Measurements from ENCODE around the gene FBP2.

Gene FBP2

GRCh38 chr9:94511134-94511954 is 82.3 kb downstream of the FBP2 start:
- Histone ChIP-seq H3K4me2 (peak overlapping the region; percentile 31), H3K27me3 (no peaks in the 10 kb centered on the region), H3K9ac (no peak overlapping the region), H3K9me3 (no peaks in the 10 kb centered on the region), H4K20me1 (no peaks in the 10 kb centered on the region), H3K27ac (no peak overlapping the region), H3K4me3 (no peak overlapping the region), H3K4me1 (peaks cover 21% of the 10 kb centered on the region), H3K36me3 (no peaks in the 10 kb centered on the region)
- TF ChIP-seq Cebpa-rat (IDR thresholded peaks at IDR 0.05), result no peak

Measured in BLaER1 (cell line).